Panc1 (cell line): ENCODE data around the gene HMGN2. TPM values are rescaled to one million over a fixed set of nuclear protein-coding genes. Genes with fewer than 3 reads are reported as not detected.

ENCODE experiments used
- ATAC-seq: fragments of 200-7000 bp; cut with Tn5 transposase; 2 replicates; pipeline ENCODE4 v1.9.1; 2020; ENCODE audit warnings: mild to moderate bottlenecking, moderate library complexity
- BruUV-seq: library from RNA; stranded (reverse); fragments of 400-500 nt; replicated peaks from 2 replicates; lab custom pipeline; 2021; lab: Mats Ljungman, UMichigan
- CTCF ChIA-PET: fragments of 300-600 bp; sonication (Branson Sonifier 250); formaldehyde crosslinking; loops from one replicate; lab custom pipeline; 2022; ENCODE audit warnings: antibody characterized with exemption; lab: Charles Lee
- POLR2A ChIA-PET: fragments of 300-600 bp; sonication (Branson Sonifier 250); formaldehyde crosslinking; loops from one replicate; lab custom pipeline; 2022; ENCODE audit warnings: antibody characterized with exemption; lab: Charles Lee
- DNase-seq: peaks from one replicate; pipeline ENCODE4 v3.0.0-alpha.2; 2010; ENCODE audit warnings: low read depth, low spot score
- H3K27ac ChIP-seq: 2 replicates; pipeline ENCODE4 v1.5.1; 2011; ENCODE audit warnings: mild to moderate bottlenecking, low read length, inconsistent platforms
- H3K27me3 ChIP-seq: fragments of 200-500 bp; sonication (Bioruptor generic); 2 replicates; pipeline ENCODE4 v1.6.0; 2014; ENCODE audit warnings: low read length, inconsistent platforms; ENCODE audit not compliant: control insufficient read depth, insufficient read depth
- H3K36me3 ChIP-seq: fragments of 200-500 bp; sonication (Bioruptor generic); 2 replicates; pipeline ENCODE4 v1.5.1; 2014; ENCODE audit warnings: inconsistent platforms, mild to moderate bottlenecking, low read length, moderate library complexity; ENCODE audit not compliant: control insufficient read depth, insufficient read depth
- H3K4me1 ChIP-seq: 2 replicates; pipeline ENCODE4 v1.5.1; 2011; ENCODE audit warnings: inconsistent platforms, mild to moderate bottlenecking, low read length, moderate library complexity; ENCODE audit not compliant: control insufficient read depth, insufficient read depth
- H3K4me3 ChIP-seq, 2 experiments: 2 replicates each; pipeline ENCODE4 v1.5.1; 2011 to 2012; ENCODE audit warnings: low read depth in 2 of 2, low read length in 2 of 2, mild to moderate bottlenecking in 2 of 2, inconsistent platforms in 1 of 2, moderate library complexity in 1 of 2
- H3K9me3 ChIP-seq: fragments of 200-500 bp; sonication (Bioruptor generic); 2 replicates; pipeline ENCODE4 v1.5.1; 2014; ENCODE audit warnings: low read depth, mild to moderate bottlenecking, inconsistent platforms, low read length, moderate library complexity; ENCODE audit not compliant: control insufficient read depth, insufficient read depth
- CTCF ChIP-seq: fragments of 450-650 bp; IDR thresholded peaks from 2 replicates; pipeline ENCODE4 v1.5.1; 2017; ENCODE audit warnings: mild to moderate bottlenecking
- POLR2AphosphoS5 ChIP-seq: IDR thresholded peaks from 2 replicates; pipeline ENCODE4 v1.6.1; 2012; ENCODE audit warnings: mild to moderate bottlenecking, low read depth, low read length, moderate library complexity
- REST ChIP-seq, 2 experiments: IDR thresholded peaks; 2 replicates each; pipeline ENCODE4 v1.6.1; 2011 to 2012; ENCODE audit warnings: low read depth in 2 of 2, control low read depth in 1 of 2, low read length in 1 of 2, mild to moderate bottlenecking in 1 of 2, moderate library complexity in 1 of 2; ENCODE audit not compliant: insufficient read depth in 1 of 2
- SIN3A ChIP-seq: IDR thresholded peaks from 2 replicates; pipeline ENCODE4 v1.6.1; 2012; ENCODE audit warnings: low read depth, mild to moderate bottlenecking, low read length, moderate library complexity, borderline replicate concordance; ENCODE audit not compliant: insufficient read depth
- TCF7L2 ChIP-seq: IDR thresholded peaks from 2 replicates; pipeline ENCODE4 v1.6.1; 2011; ENCODE audit warnings: mild to moderate bottlenecking, low read depth, low read length, inconsistent platforms
- in situ Hi-C: cut with HindIII; loops from 2 replicates; pipeline ENCODE4 v1.10.0; 2016; ENCODE audit warnings: low sequenced_read_pairs, low pct_unique_long_range_greater_than_20kb
- intact Hi-C: fragments of 100-400 bp; cut with micrococcal nuclease; formaldehyde crosslinking; loops from one replicate; pipeline ENCODE4 v1.10.0; 2022; ENCODE audit not compliant: unreplicated experiment
- total RNA-seq: library from RNA; stranded (reverse); gene quantifications from one replicate; pipeline ENCODE4 v1.2.1, GENCODE V29; 2021; ENCODE audit not compliant: unreplicated experiment

Gene HMGN2
- total RNA-seq, 1 experiment from 2014 or later = 496 TPM

GRCh38 chr1:26476958-26477357 is 4.7 kb downstream of the HMGN2 start:
- Histone ChIP-seq H3K9me3 (no peaks in the 10 kb centered on the region), H3K27me3 (no peaks in the 10 kb centered on the region), H3K36me3 (peaks cover 36% of the 10 kb centered on the region), H3K4me3 (no peak overlapping the region), H3K27ac (no peak overlapping the region), H3K4me1 (peaks cover 14% of the 10 kb centered on the region)
- ChIA-PET CTCF (no interaction called here), POLR2A (no interaction called here)
- ATAC-seq (no peak), DNase-seq (no peak)
- no peak for TF ChIP-seq POLR2AphosphoS5
- TF ChIP-seq REST (IDR thresholded peaks at IDR 0.05; ENCODE audit: insufficient read depth in 1 of 2, low read depth in 2 of 2, low read length in 1 of 2) = no peak
- TF ChIP-seq TCF7L2 = no peak
- no peak for TF ChIP-seq SIN3A
- TF ChIP-seq CTCF = no peak
- intact Hi-C loops (loop anchor here (10.0 kb wide), 1 partner anchor 58 kb away; no protein-coding TSS in a partner anchor), in situ Hi-C loops (no loop called here)
- no TSS peak for BruUV-seq

GRCh38 chr1:26477446-26478152 is 5.4 kb downstream of the HMGN2 start:
- in situ Hi-C loops (no loop called here), intact Hi-C loops (loop anchor here (10.0 kb wide), 1 partner anchor 57 kb away; no protein-coding TSS in a partner anchor)
- H3K4me1 ChIP-seq = peaks cover 14% of the 10 kb centered on the region
- H3K27ac ChIP-seq = no peak overlapping the region
- no peaks in the 10 kb centered on the region for H3K27me3 ChIP-seq
- no TSS peak for BruUV-seq
- peaks cover 36% of the 10 kb centered on the region for H3K36me3 ChIP-seq
- no peak overlapping the region for H3K4me3 ChIP-seq
- TF ChIP-seq SIN3A (no peak), REST (IDR thresholded peaks at IDR 0.05; ENCODE audit: insufficient read depth in 1 of 2, low read depth in 2 of 2, low read length in 1 of 2) (no peak), POLR2AphosphoS5 (peak; percentile 42), CTCF (no peak), TCF7L2 (no peak)
- ATAC-seq (no peak), DNase-seq (no peak)
- no peaks in the 10 kb centered on the region for H3K9me3 ChIP-seq
- ChIA-PET POLR2A (no interaction called here), CTCF (no interaction called here)
